K562 (cell line): ENCODE measurements around the gene BAG1. TPM values are rescaled to one million over a fixed set of nuclear protein-coding genes. Genes with fewer than 3 reads are reported as not detected.

Source experiments
- ARID1B ChIP-seq: fragments of 450-650 bp; IDR thresholded peaks from 2 replicates; pipeline ENCODE4 v1.6.1; 2016; ENCODE audit warnings: antibody characterized with exemption, mild to moderate bottlenecking, inconsistent platforms
- CEBPG ChIP-seq, 3 experiments: fragments of 200-800 bp in 1 of 3; sonication (Bioruptor generic) in 1 of 3; sonication (generic) in 1 of 3; formaldehyde crosslinking in 1 of 3; IDR thresholded peaks in 2 of 3; conservative IDR thresholded peaks in 1 of 3; 2 replicates each; pipeline versions ENCODE4 v1.6.1 to v1.8.0; 2016 to 2022; ENCODE audit warnings: missing compliant biosample characterization in 2 of 3, missing genetic modification characterization in 2 of 3, mild to moderate bottlenecking in 1 of 3, missing genetic modification reagents in 1 of 3
- DDX20 ChIP-seq: fragments of 450-650 bp; IDR thresholded peaks from 2 replicates; pipeline ENCODE4 v1.6.1; 2016; ENCODE audit warnings: missing genetic modification characterization, low read depth, mild to moderate bottlenecking, missing compliant biosample characterization, moderate library complexity
- GABPA ChIP-seq: fragments of 200-800 bp; sonication (Bioruptor generic); conservative IDR thresholded peaks from 2 replicates; pipeline ENCODE4 v1.6.1; 2016; ENCODE audit warnings: low read depth, missing genetic modification characterization, missing compliant biosample characterization
- GATAD2A ChIP-seq: fragments of 450-650 bp; IDR thresholded peaks from 2 replicates; pipeline ENCODE4 v1.6.1; 2017
- HDAC2 ChIP-seq: fragments of 450-650 bp; IDR thresholded peaks from 2 replicates; pipeline ENCODE4 v1.6.1; 2016; ENCODE audit warnings: mild to moderate bottlenecking
- MAFF ChIP-seq: IDR thresholded peaks from 2 replicates; pipeline ENCODE4 v1.6.1; 2012; ENCODE audit warnings: low read length, improper control_type of control experiment
- MXI1 ChIP-seq: IDR thresholded peaks from 2 replicates; pipeline ENCODE4 v1.6.1; 2011; ENCODE audit warnings: low read depth, mild to moderate bottlenecking, improper control_type of control experiment, low read length
- NBN ChIP-seq: fragments of 450-650 bp; IDR thresholded peaks from 2 replicates; pipeline ENCODE4 v1.6.1; 2016; ENCODE audit warnings: low read depth, mild to moderate bottlenecking
- NCOR1 ChIP-seq: fragments of 450-650 bp; IDR thresholded peaks from 2 replicates; pipeline ENCODE4 v1.6.1; 2016; ENCODE audit warnings: mild to moderate bottlenecking, moderate library complexity
- PHF21A ChIP-seq: fragments of 450-650 bp; IDR thresholded peaks from 2 replicates; pipeline ENCODE4 v1.6.1; 2017; ENCODE audit warnings: low read depth, borderline replicate concordance
- PML ChIP-seq: IDR thresholded peaks from 2 replicates; pipeline ENCODE4 v1.6.1; 2012; ENCODE audit warnings: low read length, inconsistent platforms
- SIN3A ChIP-seq, 2 experiments: fragments of 150-350 bp in 1 of 2; IDR thresholded peaks; 2 replicates each; pipeline ENCODE4 v1.6.1; 2011 to 2016; ENCODE audit warnings: borderline replicate concordance in 2 of 2, low read depth in 2 of 2, low read length in 2 of 2, mild to moderate bottlenecking in 2 of 2, moderate library complexity in 2 of 2; ENCODE audit not compliant: control insufficient read depth in 1 of 2
- THAP12 ChIP-seq: fragments of 250-450 bp; sonication (Bioruptor Pico); IDR thresholded peaks from 2 replicates; pipeline ENCODE4 v1.9.0; 2021; ENCODE audit warnings: mild to moderate bottlenecking, inconsistent platforms
- TRIM28 ChIP-seq: fragments of 450-650 bp; IDR thresholded peaks from 2 replicates; pipeline ENCODE4 v1.6.1; 2017
- ZNF184 ChIP-seq: sonication (generic); formaldehyde crosslinking; IDR thresholded peaks from 2 replicates; pipeline ENCODE4 v1.5.0; 2020; ENCODE audit warnings: missing genetic modification reagents
- ZNF282 ChIP-seq: sonication (generic); formaldehyde crosslinking; IDR thresholded peaks from 2 replicates; pipeline ENCODE4 v1.8.1; 2023; ENCODE audit warnings: missing genetic modification reagents
- ZSCAN29 ChIP-seq: fragments of 450-650 bp; IDR thresholded peaks from 2 replicates; pipeline ENCODE4 v1.6.1; 2017
- polyA plus RNA-seq, 8 experiments: library from polyadenylated mRNA; depleted of rRNA in 4 of 8; stranded (reverse) in 5 of 8; unstranded in 3 of 8; fragments of >200 nt; fragmentation: Nextera tagmentation in 2 of 8; fragmentation: Illumina TruSeq in 1 of 8; extraction: Ambion mirVana in 2 of 8; extraction: Trizol in 1 of 8; gene quantifications; 2 replicates each; pipeline versions ENCODE4 v1.2.1 to v1.2.3, GENCODE V29; 2011 to 2014; ENCODE audit warnings: inconsistent platforms in 1 of 8, missing spikeins in 1 of 8
- total RNA-seq, 7 experiments: library from RNA; depleted of rRNA in 6 of 7; stranded (reverse); fragments of >200 nt in 6 of 7; fragmentation: Illumina TruSeq in 2 of 7; extraction: Trizol in 2 of 7; gene quantifications; 2 replicates each; pipeline versions ENCODE4 v1.2.1 to v1.2.3, GENCODE V29; 2011 to 2021; ENCODE audit warnings: low replicate concordance in 1 of 7
- TF ChIP-seq, protein P1 (sequence below): fragments of 250-450 bp; sonication (Bioruptor Pico); IDR thresholded peaks from 2 replicates; pipeline ENCODE4 v1.6.1; 2021; ENCODE audit warnings: mild to moderate bottlenecking
- TF ChIP-seq, protein P2 (sequence below): fragments of 450-650 bp; IDR thresholded peaks from 2 replicates; pipeline ENCODE4 v1.6.1; 2018; ENCODE audit not compliant: partially characterized antibody
- TF ChIP-seq, protein P3 (sequence below), 3 experiments: fragments of 200-800 bp in 1 of 3; sonication (Bioruptor generic) in 1 of 3; sonication (generic) in 1 of 3; formaldehyde crosslinking in 1 of 3; IDR thresholded peaks; 2 replicates each; pipeline versions ENCODE4 v1.6.1 to v1.8.0; 2016 to 2022; ENCODE audit warnings: mild to moderate bottlenecking in 2 of 3, missing compliant biosample characterization in 2 of 3, missing genetic modification characterization in 2 of 3, missing genetic modification reagents in 1 of 3

The BAG1 gene
- total and polyA plus RNA-seq, 9 of the 15 experiments (the other 6 are each of a cell fraction or from before 2014, with no cell fraction given), result 9.7 to 106 (median 56.9) TPM

- TF ChIP-seq ZNF184 (CRISPR knock-in tag) (no peak), DDX20 (no peak), PML (no peak; the same call in 1 of the 2 replicates), MXI1 (peak; percentile 23; the same call in 1 of the 2 replicates), THAP12 (no peak; the same call in 1 of the 2 replicates), GATAD2A (no peak), GABPA (tag) (peak; percentile 93), ZSCAN29 (peak; percentile 100), PHF21A (no peak), TRIM28 (no peak), MAFF (no peak), ZNF282 (CRISPR knock-in tag) (no peak), CEBPG (CRISPR knock-in tag; IDR thresholded peaks at IDR 0.05) (peak; percentile 97), CEBPG (tag; conservative IDR thresholded peaks at IDR 0.05 in 1 of 2, IDR thresholded peaks at IDR 0.05 in 1 of 2) (peak; percentile 98), HDAC2 (peak; percentile 71), NCOR1 (peak; percentile 14), SIN3A (IDR thresholded peaks at IDR 0.05; ENCODE audit: borderline replicate concordance in 2 of 2, control insufficient read depth in 1 of 2, low read depth in 2 of 2, low read length in 2 of 2) (peak; percentile 69 to 92; a peak in 2 of 4 replicates), ARID1B (no peak; the same call in 1 of the 2 replicates), NBN (peak; percentile 91)
- TF ChIP-seq, protein P1, sequence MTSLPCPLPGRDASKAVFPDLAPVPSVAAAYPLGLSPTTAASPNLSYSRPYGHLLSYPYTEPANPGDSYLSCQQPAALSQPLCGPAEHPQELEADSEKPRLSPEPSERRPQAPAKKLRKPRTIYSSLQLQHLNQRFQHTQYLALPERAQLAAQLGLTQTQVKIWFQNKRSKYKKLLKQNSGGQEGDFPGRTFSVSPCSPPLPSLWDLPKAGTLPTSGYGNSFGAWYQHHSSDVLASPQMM (CRISPR knock-in tag), result no peak
- TF ChIP-seq, protein P2, sequence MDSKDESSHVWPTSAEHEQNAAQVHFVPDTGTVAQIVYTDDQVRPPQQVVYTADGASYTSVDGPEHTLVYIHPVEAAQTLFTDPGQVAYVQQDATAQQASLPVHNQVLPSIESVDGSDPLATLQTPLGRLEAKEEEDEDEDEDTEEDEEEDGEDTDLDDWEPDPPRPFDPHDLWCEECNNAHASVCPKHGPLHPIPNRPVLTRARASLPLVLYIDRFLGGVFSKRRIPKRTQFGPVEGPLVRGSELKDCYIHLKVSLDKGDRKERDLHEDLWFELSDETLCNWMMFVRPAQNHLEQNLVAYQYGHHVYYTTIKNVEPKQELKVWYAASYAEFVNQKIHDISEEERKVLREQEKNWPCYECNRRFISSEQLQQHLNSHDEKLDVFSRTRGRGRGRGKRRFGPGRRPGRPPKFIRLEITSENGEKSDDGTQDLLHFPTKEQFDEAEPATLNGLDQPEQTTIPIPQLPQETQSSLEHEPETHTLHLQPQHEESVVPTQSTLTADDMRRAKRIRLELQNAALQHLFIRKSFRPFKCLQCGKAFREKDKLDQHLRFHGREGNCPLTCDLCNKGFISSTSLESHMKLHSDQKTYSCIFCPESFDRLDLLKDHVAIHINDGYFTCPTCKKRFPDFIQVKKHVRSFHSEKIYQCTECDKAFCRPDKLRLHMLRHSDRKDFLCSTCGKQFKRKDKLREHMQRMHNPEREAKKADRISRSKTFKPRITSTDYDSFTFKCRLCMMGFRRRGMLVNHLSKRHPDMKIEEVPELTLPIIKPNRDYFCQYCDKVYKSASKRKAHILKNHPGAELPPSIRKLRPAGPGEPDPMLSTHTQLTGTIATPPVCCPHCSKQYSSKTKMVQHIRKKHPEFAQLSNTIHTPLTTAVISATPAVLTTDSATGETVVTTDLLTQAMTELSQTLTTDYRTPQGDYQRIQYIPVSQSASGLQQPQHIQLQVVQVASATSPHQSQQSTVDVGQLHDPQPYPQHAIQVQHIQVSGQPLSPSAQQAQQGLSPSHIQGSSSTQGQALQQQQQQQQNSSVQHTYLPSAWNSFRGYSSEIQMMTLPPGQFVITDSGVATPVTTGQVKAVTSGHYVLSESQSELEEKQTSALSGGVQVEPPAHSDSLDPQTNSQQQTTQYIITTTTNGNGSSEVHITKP, result peak; percentile 49
- TF ChIP-seq, protein P3, sequence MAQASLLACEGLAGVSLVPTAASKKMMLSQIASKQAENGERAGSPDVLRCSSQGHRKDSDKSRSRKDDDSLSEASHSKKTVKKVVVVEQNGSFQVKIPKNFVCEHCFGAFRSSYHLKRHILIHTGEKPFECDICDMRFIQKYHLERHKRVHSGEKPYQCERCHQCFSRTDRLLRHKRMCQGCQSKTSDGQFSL (CRISPR knock-in tag; IDR thresholded peaks at IDR 0.05), result no peak
- TF ChIP-seq, protein P3 (tag; IDR thresholded peaks at IDR 0.05), result no peak
Observed at GRCh38 chr9:33290247-33291030, 25.9 kb upstream of the BAG1 start, which contains the start of gene NFX1 (continued).
